Heart left ventricle (tissue), 13 donors: Measurements from ENCODE around the gene DOCK2.

Experiments
- POLR2A ChIP-seq, 2 donors: fragments of 450-650 bp; IDR thresholded peaks; one replicate each; pipeline ENCODE4 v1.6.1; 2017; ENCODE audit warnings: antibody characterized with exemption in 2 of 2, mild to moderate bottlenecking in 2 of 2, moderate library complexity in 2 of 2
- TF ChIP-seq, protein P1 (sequence below), 12 donors: fragments of 200-600 bp; sonication (generic) in 4 of 12; IDR thresholded peaks; one replicate each; pipeline versions ENCODE4 v1.5.0 to v1.8.0; 2018 to 2022; ENCODE audit warnings: antibody characterized with exemption in 12 of 12, mild to moderate bottlenecking in 5 of 12
- donor health status: ischemic (EF 13 %, LVEDD 7.1; RV severe dilation, severe dysfunction).
- donor health status: DM: no; HTN: yes; CAD: no.
- donor health status: DM: no; HTN: no; CAD: no.
- donor health status: ischemic (EF 25% LVEDD 6.9; RV normal size, moderate dysfunction).
- donor health status: ischemic (EF 25% LVEDD 5.7; RV mildly dilated, moderate dysfunction).
- donor health status: ischemic (EF 35%, LVEDD 5.7; RV mildly dilated, moderate dysfunction).
- donor health status: nonischemic (EF 11% LVEDD 7.7; RV severe dilation, severe dysfunction).
- donor health status: DM: yes; HTN: yes; CAD: no.
- donor health status: PGD.
- donor health status: ischemic (EF 29% LVEDD 5.4; RV normal size, mild dysfunction).
- donor health status: nonischemic (EF 23%, LVEDD 6.1; RV moderate dilation, normal function).

DNA sequence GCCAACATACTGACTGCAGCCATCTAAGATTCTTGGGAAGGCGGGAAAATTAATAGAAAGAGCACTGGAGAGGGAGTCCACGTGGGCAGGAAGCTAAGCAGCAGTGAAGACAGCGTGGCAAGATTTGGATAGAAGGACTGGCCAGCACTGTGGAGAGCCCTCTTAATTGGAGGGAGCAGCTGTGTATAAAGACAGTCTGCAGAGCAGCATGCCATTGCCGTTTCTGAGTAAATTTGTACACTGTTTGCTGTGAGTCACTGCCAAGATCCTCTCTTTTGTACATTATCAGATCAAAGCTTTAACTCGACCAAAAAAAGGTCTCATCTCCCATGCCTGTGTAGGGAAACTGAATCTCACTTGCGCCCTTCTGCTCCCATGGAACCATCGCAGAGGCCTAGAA, 297.9 kb downstream of the DOCK2 start:
- TF ChIP-seq, protein P1, sequence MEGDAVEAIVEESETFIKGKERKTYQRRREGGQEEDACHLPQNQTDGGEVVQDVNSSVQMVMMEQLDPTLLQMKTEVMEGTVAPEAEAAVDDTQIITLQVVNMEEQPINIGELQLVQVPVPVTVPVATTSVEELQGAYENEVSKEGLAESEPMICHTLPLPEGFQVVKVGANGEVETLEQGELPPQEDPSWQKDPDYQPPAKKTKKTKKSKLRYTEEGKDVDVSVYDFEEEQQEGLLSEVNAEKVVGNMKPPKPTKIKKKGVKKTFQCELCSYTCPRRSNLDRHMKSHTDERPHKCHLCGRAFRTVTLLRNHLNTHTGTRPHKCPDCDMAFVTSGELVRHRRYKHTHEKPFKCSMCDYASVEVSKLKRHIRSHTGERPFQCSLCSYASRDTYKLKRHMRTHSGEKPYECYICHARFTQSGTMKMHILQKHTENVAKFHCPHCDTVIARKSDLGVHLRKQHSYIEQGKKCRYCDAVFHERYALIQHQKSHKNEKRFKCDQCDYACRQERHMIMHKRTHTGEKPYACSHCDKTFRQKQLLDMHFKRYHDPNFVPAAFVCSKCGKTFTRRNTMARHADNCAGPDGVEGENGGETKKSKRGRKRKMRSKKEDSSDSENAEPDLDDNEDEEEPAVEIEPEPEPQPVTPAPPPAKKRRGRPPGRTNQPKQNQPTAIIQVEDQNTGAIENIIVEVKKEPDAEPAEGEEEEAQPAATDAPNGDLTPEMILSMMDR (IDR thresholded peaks at IDR 0.05): no peak
- TF ChIP-seq POLR2A (IDR thresholded peaks at IDR 0.05): no peak
